GM12892 (cell line): ENCODE data around the gene CCDC63.

Source experiments
- POLR2A ChIP-seq: IDR thresholded peaks from 2 replicates; pipeline ENCODE4 v1.6.1; 2011; ENCODE audit warnings: low read depth, low read length, control low read depth
- POLR2AphosphoS5 ChIP-seq: IDR thresholded peaks from 2 replicates; pipeline ENCODE4 v1.6.1; 2011; ENCODE audit warnings: low read depth, low read length, control low read depth
- TAF1 ChIP-seq: IDR thresholded peaks from 2 replicates; pipeline ENCODE4 v1.6.1; 2011; ENCODE audit warnings: low read depth, mild to moderate bottlenecking, control low read depth, low read length, borderline replicate concordance

GRCh38 chr12:110869803-110870202 is 23.0 kb downstream of the CCDC63 start:
- TF ChIP-seq POLR2AphosphoS5 (no peak), POLR2A (no peak), TAF1 (no peak)
